ENCODE results near the gene CACNG7.

Gene CACNG7

GRCh38 chr19:53983457-53984289 is 74.6 kb downstream of the CACNG7 start:
- no peak for DNase-seq (ENCODE audit: low spot score)

- no peak for DNase-seq (ENCODE audit: low spot score)
Measured at GRCh38 chr19:53985863-53986262, 76.8 kb downstream of the CACNG7 start.

GRCh38 chr19:53988981-53989380 is 79.9 kb downstream of the CACNG7 start:
- DNase-seq (ENCODE audit: low spot score) = no peak

- DNase-seq (ENCODE audit: low spot score) = no peak
Measured at GRCh38 chr19:53989600-53990533, 80.8 kb downstream of the CACNG7 start.

- peak; percentile 30 for DNase-seq (ENCODE audit: low spot score)
Measured at GRCh38 chr19:53991224-53992113, 82.4 kb downstream of the CACNG7 start, which contains the start of gene CACNG6. Gene CACNG6, plus strand, starts transcription at chr19:53991637. Its CDS starts 1,241 bp downstream, at chr19:53992878.

GRCh38 chr19:53992211-53992610 is 83.1 kb downstream of the CACNG7 start:
- no peak for DNase-seq (ENCODE audit: low spot score)

- no peak for DNase-seq (ENCODE audit: low spot score)
Measured at GRCh38 chr19:53992815-53993214, 83.7 kb downstream of the CACNG7 start.

- no peak for DNase-seq (ENCODE audit: low spot score)
Measured at GRCh38 chr19:53993448-53993847, 84.4 kb downstream of the CACNG7 start.

All from AG08395 (cell line).